ENCODE results near the gene ARSA. TPM values are rescaled to one million over a fixed set of nuclear protein-coding genes. Genes with fewer than 3 reads are reported as not detected.
"Not testable (repeated sequence)": the region's sequence is repeated elsewhere in the genome, so short reads cannot be mapped to it uniquely, and the experiment has no call there.

The ARSA gene
- total and polyA plus RNA-seq, 2 of the 13 experiments (the other 11 are each of a cell fraction or from before 2014, with no cell fraction given) = 9.0 to 11.5 TPM

DNA sequence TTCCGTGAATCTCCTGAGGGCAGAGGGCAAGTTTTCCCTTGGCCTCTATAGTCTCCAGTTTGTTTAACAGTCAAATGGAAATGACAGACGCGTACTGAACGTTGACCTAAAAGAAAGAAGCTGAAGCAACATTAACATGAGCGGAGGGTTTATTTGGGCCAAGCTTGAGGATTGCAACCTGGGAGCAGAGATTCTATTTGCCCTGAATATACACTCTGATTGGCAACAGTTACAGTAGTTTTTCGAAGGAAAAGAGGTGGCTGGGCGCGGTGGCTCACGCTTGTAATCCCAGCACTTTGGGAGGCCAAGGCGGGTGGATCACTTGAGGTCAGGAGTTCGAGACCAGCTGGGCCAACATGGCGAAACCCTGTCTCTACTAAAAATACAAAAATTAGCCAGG lies 12.3 kb upstream of the ARSA start (continued):
- TF ChIP-seq, protein P1, sequence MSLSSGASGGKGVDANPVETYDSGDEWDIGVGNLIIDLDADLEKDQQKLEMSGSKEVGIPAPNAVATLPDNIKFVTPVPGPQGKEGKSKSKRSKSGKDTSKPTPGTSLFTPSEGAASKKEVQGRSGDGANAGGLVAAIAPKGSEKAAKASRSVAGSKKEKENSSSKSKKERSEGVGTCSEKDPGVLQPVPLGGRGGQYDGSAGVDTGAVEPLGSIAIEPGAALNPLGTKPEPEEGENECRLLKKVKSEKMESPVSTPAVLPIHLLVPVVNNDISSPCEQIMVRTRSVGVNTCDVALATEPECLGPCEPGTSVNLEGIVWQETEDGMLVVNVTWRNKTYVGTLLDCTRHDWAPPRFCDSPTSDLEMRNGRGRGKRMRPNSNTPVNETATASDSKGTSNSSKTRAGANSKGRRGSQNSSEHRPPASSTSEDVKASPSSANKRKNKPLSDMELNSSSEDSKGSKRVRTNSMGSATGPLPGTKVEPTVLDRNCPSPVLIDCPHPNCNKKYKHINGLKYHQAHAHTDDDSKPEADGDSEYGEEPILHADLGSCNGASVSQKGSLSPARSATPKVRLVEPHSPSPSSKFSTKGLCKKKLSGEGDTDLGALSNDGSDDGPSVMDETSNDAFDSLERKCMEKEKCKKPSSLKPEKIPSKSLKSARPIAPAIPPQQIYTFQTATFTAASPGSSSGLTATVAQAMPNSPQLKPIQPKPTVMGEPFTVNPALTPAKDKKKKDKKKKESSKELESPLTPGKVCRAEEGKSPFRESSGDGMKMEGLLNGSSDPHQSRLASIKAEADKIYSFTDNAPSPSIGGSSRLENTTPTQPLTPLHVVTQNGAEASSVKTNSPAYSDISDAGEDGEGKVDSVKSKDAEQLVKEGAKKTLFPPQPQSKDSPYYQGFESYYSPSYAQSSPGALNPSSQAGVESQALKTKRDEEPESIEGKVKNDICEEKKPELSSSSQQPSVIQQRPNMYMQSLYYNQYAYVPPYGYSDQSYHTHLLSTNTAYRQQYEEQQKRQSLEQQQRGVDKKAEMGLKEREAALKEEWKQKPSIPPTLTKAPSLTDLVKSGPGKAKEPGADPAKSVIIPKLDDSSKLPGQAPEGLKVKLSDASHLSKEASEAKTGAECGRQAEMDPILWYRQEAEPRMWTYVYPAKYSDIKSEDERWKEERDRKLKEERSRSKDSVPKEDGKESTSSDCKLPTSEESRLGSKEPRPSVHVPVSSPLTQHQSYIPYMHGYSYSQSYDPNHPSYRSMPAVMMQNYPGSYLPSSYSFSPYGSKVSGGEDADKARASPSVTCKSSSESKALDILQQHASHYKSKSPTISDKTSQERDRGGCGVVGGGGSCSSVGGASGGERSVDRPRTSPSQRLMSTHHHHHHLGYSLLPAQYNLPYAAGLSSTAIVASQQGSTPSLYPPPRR (CRISPR knock-in tag; IDR thresholded peaks at IDR 0.05; ENCODE audit: borderline replicate concordance) = peak; percentile 53; the same call in 1 of the 2 replicates
- peak; percentile 74; the same call in 1 of the 2 replicates for TF ChIP-seq CEBPB (IDR thresholded peaks at IDR 0.05; ENCODE audit: borderline replicate concordance, low read depth, low read length)
- 0 out of 2 replicates have a peak, but pooled peaks have one; percentile 11 for TF ChIP-seq ZNF331 (CRISPR knock-in tag; IDR thresholded peaks at IDR 0.05)
- TF ChIP-seq KAT8 (CRISPR knock-in tag; IDR thresholded peaks at IDR 0.05) = 0 out of 2 replicates have a peak, but pooled peaks have one; percentile 12
- not testable (repeated sequence) for TF ChIP-seq ATF7 (IDR thresholded peaks at IDR 0.05); CREM (CRISPR knock-in tag; IDR thresholded peaks at IDR 0.05); NONO (IDR thresholded peaks at IDR 0.05)
- peak; percentile 42; the same call in 1 of the 2 replicates for TF ChIP-seq ATF7 (CRISPR knock-in tag; IDR thresholded peaks at IDR 0.05)
- TF ChIP-seq CREM (IDR thresholded peaks at IDR 0.05) = peak; percentile 27; the same call in 1 of the 2 replicates
- TF ChIP-seq, protein P2, sequence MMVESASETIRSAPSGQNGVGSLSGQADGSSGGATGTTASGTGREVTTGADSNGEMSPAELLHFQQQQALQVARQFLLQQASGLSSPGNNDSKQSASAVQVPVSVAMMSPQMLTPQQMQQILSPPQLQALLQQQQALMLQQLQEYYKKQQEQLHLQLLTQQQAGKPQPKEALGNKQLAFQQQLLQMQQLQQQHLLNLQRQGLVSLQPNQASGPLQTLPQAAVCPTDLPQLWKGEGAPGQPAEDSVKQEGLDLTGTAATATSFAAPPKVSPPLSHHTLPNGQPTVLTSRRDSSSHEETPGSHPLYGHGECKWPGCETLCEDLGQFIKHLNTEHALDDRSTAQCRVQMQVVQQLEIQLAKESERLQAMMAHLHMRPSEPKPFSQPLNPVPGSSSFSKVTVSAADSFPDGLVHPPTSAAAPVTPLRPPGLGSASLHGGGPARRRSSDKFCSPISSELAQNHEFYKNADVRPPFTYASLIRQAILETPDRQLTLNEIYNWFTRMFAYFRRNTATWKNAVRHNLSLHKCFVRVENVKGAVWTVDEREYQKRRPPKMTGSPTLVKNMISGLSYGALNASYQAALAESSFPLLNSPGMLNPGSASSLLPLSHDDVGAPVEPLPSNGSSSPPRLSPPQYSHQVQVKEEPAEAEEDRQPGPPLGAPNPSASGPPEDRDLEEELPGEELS (CRISPR knock-in tag; IDR thresholded peaks at IDR 0.05) = peak; percentile 44
- TF ChIP-seq GFI1 (CRISPR knock-in tag; IDR thresholded peaks at IDR 0.05; ENCODE audit: borderline replicate concordance) = peak; percentile 82
- TF ChIP-seq TEAD3 (CRISPR knock-in tag; optimal IDR thresholded peaks at IDR 0.05; ENCODE audit: borderline replicate concordance) = peak; percentile 11
- TF ChIP-seq NONO (CRISPR knock-in tag; conservative IDR thresholded peaks at IDR 0.05) = 0 out of 2 replicates have a peak, but pooled peaks have one; percentile 2
- peak; percentile 51; the same call in 1 of the 2 replicates for TF ChIP-seq RXRB (CRISPR knock-in tag; IDR thresholded peaks at IDR 0.05; ENCODE audit: borderline replicate concordance)
- TF ChIP-seq, protein P3, sequence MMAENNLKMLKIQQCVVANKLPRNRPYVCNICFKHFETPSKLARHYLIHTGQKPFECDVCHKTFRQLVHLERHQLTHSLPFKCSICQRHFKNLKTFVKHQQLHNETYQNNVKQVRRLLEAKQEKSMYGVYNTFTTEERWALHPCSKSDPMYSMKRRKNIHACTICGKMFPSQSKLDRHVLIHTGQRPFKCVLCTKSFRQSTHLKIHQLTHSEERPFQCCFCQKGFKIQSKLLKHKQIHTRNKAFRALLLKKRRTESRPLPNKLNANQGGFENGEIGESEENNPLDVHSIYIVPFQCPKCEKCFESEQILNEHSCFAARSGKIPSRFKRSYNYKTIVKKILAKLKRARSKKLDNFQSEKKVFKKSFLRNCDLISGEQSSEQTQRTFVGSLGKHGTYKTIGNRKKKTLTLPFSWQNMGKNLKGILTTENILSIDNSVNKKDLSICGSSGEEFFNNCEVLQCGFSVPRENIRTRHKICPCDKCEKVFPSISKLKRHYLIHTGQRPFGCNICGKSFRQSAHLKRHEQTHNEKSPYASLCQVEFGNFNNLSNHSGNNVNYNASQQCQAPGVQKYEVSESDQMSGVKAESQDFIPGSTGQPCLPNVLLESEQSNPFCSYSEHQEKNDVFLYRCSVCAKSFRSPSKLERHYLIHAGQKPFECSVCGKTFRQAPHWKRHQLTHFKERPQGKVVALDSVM (CRISPR knock-in tag; IDR thresholded peaks at IDR 0.05) = 0 out of 2 replicates have a peak, but pooled peaks have one; percentile 22
- TF ChIP-seq PHF21A (CRISPR knock-in tag; IDR thresholded peaks at IDR 0.05) = peak; percentile 45; the same call in 1 of the 2 replicates
- peak; percentile 46 for TF ChIP-seq RARA (CRISPR knock-in tag; IDR thresholded peaks at IDR 0.05)
- TF ChIP-seq, protein P4, sequence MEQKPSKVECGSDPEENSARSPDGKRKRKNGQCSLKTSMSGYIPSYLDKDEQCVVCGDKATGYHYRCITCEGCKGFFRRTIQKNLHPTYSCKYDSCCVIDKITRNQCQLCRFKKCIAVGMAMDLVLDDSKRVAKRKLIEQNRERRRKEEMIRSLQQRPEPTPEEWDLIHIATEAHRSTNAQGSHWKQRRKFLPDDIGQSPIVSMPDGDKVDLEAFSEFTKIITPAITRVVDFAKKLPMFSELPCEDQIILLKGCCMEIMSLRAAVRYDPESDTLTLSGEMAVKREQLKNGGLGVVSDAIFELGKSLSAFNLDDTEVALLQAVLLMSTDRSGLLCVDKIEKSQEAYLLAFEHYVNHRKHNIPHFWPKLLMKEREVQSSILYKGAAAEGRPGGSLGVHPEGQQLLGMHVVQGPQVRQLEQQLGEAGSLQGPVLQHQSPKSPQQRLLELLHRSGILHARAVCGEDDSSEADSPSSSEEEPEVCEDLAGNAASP (CRISPR knock-in tag; IDR thresholded peaks at IDR 0.05; ENCODE audit: borderline replicate concordance) = peak; percentile 39; the same call in 1 of the 2 replicates

Measured in HepG2 (cell line).